HepG2 (cell line): ENCODE results near the gene CCDC57. TPM values are rescaled to one million over a fixed set of nuclear protein-coding genes. Genes with fewer than 3 reads are reported as not detected.

ENCODE experiments used
- CHD2 ChIP-seq: IDR thresholded peaks from 2 replicates; pipeline ENCODE4 v1.6.1; 2011; ENCODE audit warnings: low read depth, low read length, improper control_type of control experiment
- GATAD2A ChIP-seq: IDR thresholded peaks from 2 replicates; pipeline ENCODE4 v1.6.1; 2016
- HOXA3 ChIP-seq: sonication (generic); formaldehyde crosslinking; IDR thresholded peaks from 2 replicates; pipeline ENCODE4 v1.5.0; 2020; ENCODE audit warnings: missing genetic modification reagents
- MAFG ChIP-seq: sonication (generic); formaldehyde crosslinking; IDR thresholded peaks from 2 replicates; pipeline ENCODE4 v1.5.1; 2020; ENCODE audit warnings: mild to moderate bottlenecking, missing genetic modification reagents
- NFE2L2 ChIP-seq: fragments of 150-350 bp; IDR thresholded peaks from 2 replicates; pipeline ENCODE4 v1.6.1; 2014; ENCODE audit warnings: low read length
- PHF20 ChIP-seq: sonication (generic); formaldehyde crosslinking; IDR thresholded peaks from 2 replicates; pipeline ENCODE4 v1.5.0; 2020; ENCODE audit warnings: mild to moderate bottlenecking, missing genetic modification reagents
- PTBP1 ChIP-seq: fragments of 200-400 bp; formaldehyde crosslinking; IDR thresholded peaks from 2 replicates; pipeline ENCODE4 v1.6.1; 2018; ENCODE audit warnings: low read length, low read depth; ENCODE audit not compliant: poor library complexity, severe bottlenecking
- SETDB1 ChIP-seq: sonication (generic); formaldehyde crosslinking; IDR thresholded peaks from 2 replicates; pipeline ENCODE4 v1.5.1; 2020; ENCODE audit warnings: missing genetic modification reagents, mild to moderate bottlenecking, borderline replicate concordance
- SOX5 ChIP-seq: IDR thresholded peaks from 2 replicates; pipeline ENCODE4 v1.6.1; 2016; ENCODE audit warnings: borderline replicate concordance
- U2AF2 ChIP-seq: fragments of 200-400 bp; formaldehyde crosslinking; IDR thresholded peaks from 2 replicates; pipeline ENCODE4 v1.6.1; 2017; ENCODE audit warnings: low read depth, mild to moderate bottlenecking, low read length
- ZBTB7A ChIP-seq: sonication (generic); formaldehyde crosslinking; IDR thresholded peaks from 2 replicates; pipeline ENCODE4 v1.8.0; 2022; ENCODE audit warnings: mild to moderate bottlenecking, missing genetic modification reagents
- ZMYM4 ChIP-seq: sonication (generic); formaldehyde crosslinking; IDR thresholded peaks from 2 replicates; pipeline ENCODE4 v1.8.1; 2023; ENCODE audit warnings: mild to moderate bottlenecking, missing genetic modification reagents
- ZNF101 ChIP-seq: sonication (generic); formaldehyde crosslinking; IDR thresholded peaks from 2 replicates; pipeline ENCODE4 v1.4.0; 2020; ENCODE audit warnings: mild to moderate bottlenecking, low read depth, missing genetic modification reagents, borderline replicate concordance
- ZNF562 ChIP-seq: sonication (generic); formaldehyde crosslinking; IDR thresholded peaks from 2 replicates; pipeline ENCODE4 v1.8.0; 2022; ENCODE audit warnings: missing genetic modification reagents, borderline replicate concordance
- ZNF703 ChIP-seq: sonication (generic); formaldehyde crosslinking; IDR thresholded peaks from 2 replicates; pipeline ENCODE4 v1.5.1; 2020; ENCODE audit warnings: missing genetic modification reagents, mild to moderate bottlenecking, moderate library complexity, borderline replicate concordance
- ZNF839 ChIP-seq: sonication (generic); formaldehyde crosslinking; IDR thresholded peaks from 2 replicates; pipeline ENCODE4 v1.4.0; 2020; ENCODE audit warnings: missing genetic modification reagents, mild to moderate bottlenecking, borderline replicate concordance
- polyA plus RNA-seq, 8 experiments: library from polyadenylated mRNA; depleted of rRNA in 3 of 8; stranded (reverse) in 7 of 8; unstranded in 1 of 8; fragments of >200 nt; fragmentation: Illumina TruSeq in 4 of 8; extraction: Trizol in 4 of 8; gene quantifications; 2 replicates each; pipeline versions ENCODE4 v1.2.1 to v1.2.3, GENCODE V29; 2011 to 2016; ENCODE audit warnings: low read depth in 4 of 8, missing spikeins in 1 of 8, mixed read lengths in 1 of 8; ENCODE audit not compliant: insufficient read depth in 1 of 8
- total RNA-seq, 5 experiments: library from RNA; depleted of rRNA; stranded (reverse); fragments of >200 nt; fragmentation: Illumina TruSeq; extraction: Trizol; gene quantifications; 2 replicates each; pipeline ENCODE4 v1.2.3, GENCODE V29; 2016; ENCODE audit warnings: low read depth in 1 of 5
- TF ChIP-seq, protein P1 (sequence below): sonication (generic); formaldehyde crosslinking; IDR thresholded peaks from 2 replicates; pipeline ENCODE4 v1.4.0; 2020; ENCODE audit warnings: mild to moderate bottlenecking, missing genetic modification reagents
- TF ChIP-seq, protein P2 (sequence below): sonication (generic); formaldehyde crosslinking; IDR thresholded peaks from 2 replicates; pipeline ENCODE4 v1.4.0; 2020; ENCODE audit warnings: missing genetic modification reagents, borderline replicate concordance
- TF ChIP-seq, protein P3 (sequence below): sonication (generic); formaldehyde crosslinking; IDR thresholded peaks from 2 replicates; pipeline ENCODE4 v1.5.0; 2020; ENCODE audit warnings: missing genetic modification reagents
- TF ChIP-seq, protein P4 (sequence below): sonication (generic); formaldehyde crosslinking; IDR thresholded peaks from 2 replicates; pipeline ENCODE4 v1.5.0; 2020; ENCODE audit warnings: missing genetic modification reagents

The CCDC57 gene
- total and polyA plus RNA-seq, 2 of the 13 experiments (the other 11 are each of a cell fraction or from before 2014, with no cell fraction given), result 59.3 to 59.9 TPM

DNA sequence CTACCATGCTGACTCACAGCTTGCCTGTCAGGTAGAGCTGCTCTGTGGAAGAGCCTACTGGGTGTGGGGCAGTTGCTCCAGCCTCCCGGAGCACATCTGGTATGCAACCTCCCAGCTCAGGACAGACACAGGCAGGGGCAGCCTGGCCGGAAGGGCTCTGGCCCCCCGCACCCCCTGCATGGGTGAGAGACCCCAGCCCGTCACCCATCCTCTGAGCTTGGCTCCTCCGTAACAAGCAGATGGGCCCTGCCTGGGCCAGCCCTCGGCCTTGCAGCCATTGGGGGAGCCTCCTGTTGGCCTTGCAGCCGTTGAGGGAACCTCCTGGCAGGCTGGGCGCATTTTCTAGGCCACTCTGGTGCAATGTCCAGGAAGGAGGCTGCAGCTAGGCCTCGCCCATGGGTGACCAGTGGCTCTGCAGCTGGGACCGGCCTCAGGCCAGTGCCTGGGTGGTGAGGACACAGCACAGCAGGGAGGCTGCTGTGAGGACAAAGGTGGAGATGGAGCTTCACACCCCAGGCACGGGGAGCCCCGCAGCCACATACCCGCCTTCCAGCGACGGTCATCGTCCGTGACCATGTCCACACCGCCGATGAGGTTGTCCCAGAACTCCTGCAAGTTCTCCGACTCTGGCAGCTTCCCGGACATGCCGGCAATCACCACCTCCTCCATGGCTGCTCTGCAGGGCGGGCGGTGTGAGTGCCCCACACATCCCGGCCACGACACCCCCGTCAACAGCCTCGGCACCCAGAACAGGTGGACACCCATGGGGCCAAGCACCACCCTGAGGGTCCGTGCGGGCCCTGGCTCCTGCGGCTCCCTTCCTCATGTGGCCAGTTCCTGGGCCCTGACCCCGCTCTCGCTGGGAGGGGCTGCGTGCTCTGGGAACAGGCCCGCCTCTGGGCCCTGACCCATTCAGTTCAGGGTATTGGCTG, 116.6 kb downstream of the CCDC57 start (continued):
- TF ChIP-seq MAFG (no peak), HOXA3 (CRISPR knock-in tag) (no peak; the same call in 1 of the 2 replicates), ZNF562 (CRISPR knock-in tag) (no peak), CHD2 (no peak), U2AF2 (no peak), GATAD2A (CRISPR knock-in tag) (no peak), ZBTB7A (CRISPR knock-in tag) (0 out of 2 replicates have a peak, but pooled peaks have one; percentile 50), NFE2L2 (no peak), SETDB1 (CRISPR knock-in tag) (no peak), ZNF703 (CRISPR knock-in tag) (no peak), ZNF839 (peak; percentile 52; the same call in 1 of the 2 replicates), PTBP1 (no peak), ZNF101 (CRISPR knock-in tag) (no peak), SOX5 (CRISPR knock-in tag) (no peak), PHF20 (no peak), ZMYM4 (CRISPR knock-in tag) (peak; percentile 45; the same call in 1 of the 2 replicates)
- TF ChIP-seq, protein P1, sequence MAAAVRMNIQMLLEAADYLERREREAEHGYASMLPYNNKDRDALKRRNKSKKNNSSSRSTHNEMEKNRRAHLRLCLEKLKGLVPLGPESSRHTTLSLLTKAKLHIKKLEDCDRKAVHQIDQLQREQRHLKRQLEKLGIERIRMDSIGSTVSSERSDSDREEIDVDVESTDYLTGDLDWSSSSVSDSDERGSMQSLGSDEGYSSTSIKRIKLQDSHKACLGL (CRISPR knock-in tag), result peak; percentile 67; the same call in 1 of the 2 replicates
- TF ChIP-seq, protein P2, sequence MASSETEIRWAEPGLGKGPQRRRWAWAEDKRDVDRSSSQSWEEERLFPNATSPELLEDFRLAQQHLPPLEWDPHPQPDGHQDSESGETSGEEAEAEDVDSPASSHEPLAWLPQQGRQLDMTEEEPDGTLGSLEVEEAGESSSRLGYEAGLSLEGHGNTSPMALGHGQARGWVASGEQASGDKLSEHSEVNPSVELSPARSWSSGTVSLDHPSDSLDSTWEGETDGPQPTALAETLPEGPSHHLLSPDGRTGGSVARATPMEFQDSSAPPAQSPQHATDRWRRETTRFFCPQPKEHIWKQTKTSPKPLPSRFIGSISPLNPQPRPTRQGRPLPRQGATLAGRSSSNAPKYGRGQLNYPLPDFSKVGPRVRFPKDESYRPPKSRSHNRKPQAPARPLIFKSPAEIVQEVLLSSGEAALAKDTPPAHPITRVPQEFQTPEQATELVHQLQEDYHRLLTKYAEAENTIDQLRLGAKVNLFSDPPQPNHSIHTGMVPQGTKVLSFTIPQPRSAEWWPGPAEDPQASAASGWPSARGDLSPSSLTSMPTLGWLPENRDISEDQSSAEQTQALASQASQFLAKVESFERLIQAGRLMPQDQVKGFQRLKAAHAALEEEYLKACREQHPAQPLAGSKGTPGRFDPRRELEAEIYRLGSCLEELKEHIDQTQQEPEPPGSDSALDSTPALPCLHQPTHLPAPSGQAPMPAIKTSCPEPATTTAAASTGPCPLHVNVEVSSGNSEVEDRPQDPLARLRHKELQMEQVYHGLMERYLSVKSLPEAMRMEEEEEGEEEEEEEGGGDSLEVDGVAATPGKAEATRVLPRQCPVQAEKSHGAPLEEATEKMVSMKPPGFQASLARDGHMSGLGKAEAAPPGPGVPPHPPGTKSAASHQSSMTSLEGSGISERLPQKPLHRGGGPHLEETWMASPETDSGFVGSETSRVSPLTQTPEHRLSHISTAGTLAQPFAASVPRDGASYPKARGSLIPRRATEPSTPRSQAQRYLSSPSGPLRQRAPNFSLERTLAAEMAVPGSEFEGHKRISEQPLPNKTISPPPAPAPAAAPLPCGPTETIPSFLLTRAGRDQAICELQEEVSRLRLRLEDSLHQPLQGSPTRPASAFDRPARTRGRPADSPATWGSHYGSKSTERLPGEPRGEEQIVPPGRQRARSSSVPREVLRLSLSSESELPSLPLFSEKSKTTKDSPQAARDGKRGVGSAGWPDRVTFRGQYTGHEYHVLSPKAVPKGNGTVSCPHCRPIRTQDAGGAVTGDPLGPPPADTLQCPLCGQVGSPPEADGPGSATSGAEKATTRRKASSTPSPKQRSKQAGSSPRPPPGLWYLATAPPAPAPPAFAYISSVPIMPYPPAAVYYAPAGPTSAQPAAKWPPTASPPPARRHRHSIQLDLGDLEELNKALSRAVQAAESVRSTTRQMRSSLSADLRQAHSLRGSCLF (CRISPR knock-in tag), result no peak
- TF ChIP-seq, protein P3, sequence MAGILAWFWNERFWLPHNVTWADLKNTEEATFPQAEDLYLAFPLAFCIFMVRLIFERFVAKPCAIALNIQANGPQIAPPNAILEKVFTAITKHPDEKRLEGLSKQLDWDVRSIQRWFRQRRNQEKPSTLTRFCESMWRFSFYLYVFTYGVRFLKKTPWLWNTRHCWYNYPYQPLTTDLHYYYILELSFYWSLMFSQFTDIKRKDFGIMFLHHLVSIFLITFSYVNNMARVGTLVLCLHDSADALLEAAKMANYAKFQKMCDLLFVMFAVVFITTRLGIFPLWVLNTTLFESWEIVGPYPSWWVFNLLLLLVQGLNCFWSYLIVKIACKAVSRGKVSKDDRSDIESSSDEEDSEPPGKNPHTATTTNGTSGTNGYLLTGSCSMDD (CRISPR knock-in tag), result no peak
- TF ChIP-seq, protein P4, sequence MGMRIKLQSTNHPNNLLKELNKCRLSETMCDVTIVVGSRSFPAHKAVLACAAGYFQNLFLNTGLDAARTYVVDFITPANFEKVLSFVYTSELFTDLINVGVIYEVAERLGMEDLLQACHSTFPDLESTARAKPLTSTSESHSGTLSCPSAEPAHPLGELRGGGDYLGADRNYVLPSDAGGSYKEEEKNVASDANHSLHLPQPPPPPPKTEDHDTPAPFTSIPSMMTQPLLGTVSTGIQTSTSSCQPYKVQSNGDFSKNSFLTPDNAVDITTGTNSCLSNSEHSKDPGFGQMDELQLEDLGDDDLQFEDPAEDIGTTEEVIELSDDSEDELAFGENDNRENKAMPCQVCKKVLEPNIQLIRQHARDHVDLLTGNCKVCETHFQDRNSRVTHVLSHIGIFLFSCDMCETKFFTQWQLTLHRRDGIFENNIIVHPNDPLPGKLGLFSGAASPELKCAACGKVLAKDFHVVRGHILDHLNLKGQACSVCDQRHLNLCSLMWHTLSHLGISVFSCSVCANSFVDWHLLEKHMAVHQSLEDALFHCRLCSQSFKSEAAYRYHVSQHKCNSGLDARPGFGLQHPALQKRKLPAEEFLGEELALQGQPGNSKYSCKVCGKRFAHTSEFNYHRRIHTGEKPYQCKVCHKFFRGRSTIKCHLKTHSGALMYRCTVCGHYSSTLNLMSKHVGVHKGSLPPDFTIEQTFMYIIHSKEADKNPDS, result no peak
